H1 (cell line): Measurements from ENCODE around the gene TCAIM. TPM values are rescaled to one million over a fixed set of nuclear protein-coding genes. Genes with fewer than 3 reads are reported as not detected.

Source experiments
- CHD2 ChIP-seq: IDR thresholded peaks from 2 replicates; pipeline ENCODE4 v1.6.1; 2012; ENCODE audit warnings: low read length, improper control_type of control experiment
- CHD7 ChIP-seq: fragments of 300-600 bp; sonication (generic); IDR thresholded peaks from 2 replicates; pipeline ENCODE4 v1.7.1; 2012; ENCODE audit warnings: low read length, moderate library complexity, mild to moderate bottlenecking, inconsistent platforms; ENCODE audit not compliant: insufficient replicate concordance
- RXRA ChIP-seq: IDR thresholded peaks from 2 replicates; pipeline ENCODE4 v1.6.1; 2011; ENCODE audit warnings: low read depth, mild to moderate bottlenecking, low read length, moderate library complexity; ENCODE audit not compliant: insufficient read depth
- polyA plus RNA-seq, 7 experiments: library from polyadenylated mRNA; depleted of rRNA in 3 of 7; stranded (reverse) in 5 of 7; unstranded in 2 of 7; fragments of >200 nt in 5 of 7; fragments of 200-250 nt in 2 of 7; gene quantifications; 1 replicate in 5 of 7; 2 replicates in 1 of 7; 4 replicates in 1 of 7; pipeline versions ENCODE4 v1.2.1 to v1.2.3, GENCODE V29; 2011 to 2013; ENCODE audit warnings: missing spikeins in 2 of 7, mixed read lengths in 2 of 7
- total RNA-seq: library from RNA; stranded (reverse); fragmentation: NEBNext Ultra II Directional; extraction: Animal tissue kit (Norgen Biotek cat#: 25700); gene quantifications from 2 replicates; pipeline ENCODE4 v1.2.1, GENCODE V29; 2021

TCAIM gene
- total and polyA plus RNA-seq, 2 of the 8 experiments (the other 6 are each of a cell fraction or from before 2014, with no cell fraction given), result 6.9 to 22.1 TPM

GRCh38 chr3:44301746-44302145 is 36.8 kb upstream of the TCAIM start (continued):
- TF ChIP-seq RXRA (no peak), CHD2 (no peak), CHD7 (no peak)
- TF ChIP-seq, all 59 proteins: peak for 0
